WTC11 (cell line): ENCODE measurements around the gene NCKIPSD. TPM values are rescaled to one million over a fixed set of nuclear protein-coding genes. Genes with fewer than 3 reads are reported as not detected.

Experiments used
- ATAC-seq: fragments of 200-7000 bp; cut with Tn5 transposase; 2 replicates; pipeline ENCODE4 v1.10.0; 2021; ENCODE audit warnings: mild to moderate bottlenecking, moderate library complexity
- CTCF ChIA-PET: fragments of 300-600 bp; sonication (Branson Sonifier 250); formaldehyde crosslinking; loops from one replicate; lab custom pipeline; 2021; ENCODE audit warnings: antibody characterized with exemption; lab: Charles Lee
- POLR2A ChIA-PET: fragments of 350-600 bp; sonication (Branson Sonifier 250); formaldehyde crosslinking; loops from one replicate; lab custom pipeline; 2021; ENCODE audit warnings: antibody characterized with exemption; lab: Charles Lee
- DNase-seq: peaks from one replicate; pipeline ENCODE4 v3.0.0; 2021; ENCODE audit warnings: low spot score
- H3K27ac Mint-ChIP-seq: 2 replicates; pipeline ENCODE4 v1.8.0; 2021; ENCODE audit warnings: mixed read lengths
- H3K27me3 Mint-ChIP-seq: 2 replicates; pipeline ENCODE4 v1.8.0; 2021; ENCODE audit warnings: low read depth, mild to moderate bottlenecking, moderate library complexity, mixed read lengths
- H3K36me3 Mint-ChIP-seq: 2 replicates; pipeline ENCODE4 v1.8.0; 2021; ENCODE audit warnings: mixed read lengths
- H3K4me1 Mint-ChIP-seq: 2 replicates; pipeline ENCODE4 v1.8.0; 2022; ENCODE audit warnings: mixed read lengths
- H3K4me3 Mint-ChIP-seq: 2 replicates; pipeline ENCODE4 v1.8.0; 2021; ENCODE audit warnings: mild to moderate bottlenecking, moderate library complexity, mixed read lengths
- H3K9me3 Mint-ChIP-seq: 2 replicates; pipeline ENCODE4 v1.8.0; 2021; ENCODE audit warnings: mixed read lengths
- ATF1 ChIP-seq: sonication (generic); formaldehyde crosslinking; IDR thresholded peaks from 2 replicates; pipeline ENCODE4 v1.8.1; 2023; ENCODE audit warnings: mild to moderate bottlenecking, moderate library complexity, missing genetic modification reagents
- CTCF ChIP-seq: fragments of 200-600 bp; IDR thresholded peaks from 2 replicates; pipeline ENCODE4 v1.8.0; 2022; ENCODE audit warnings: antibody characterized with exemption
- HMGXB4 ChIP-seq: sonication (generic); formaldehyde crosslinking; IDR thresholded peaks from 2 replicates; pipeline ENCODE4 v1.8.1; 2023; ENCODE audit warnings: mild to moderate bottlenecking, moderate library complexity, missing genetic modification reagents
- KAT7 ChIP-seq: sonication (generic); formaldehyde crosslinking; IDR thresholded peaks from 2 replicates; pipeline ENCODE4 v1.8.1; 2023; ENCODE audit warnings: missing genetic modification reagents, mild to moderate bottlenecking, borderline replicate concordance
- MXD4 ChIP-seq: fragments of 250-450 bp; sonication (Bioruptor Pico); IDR thresholded peaks from 2 replicates; pipeline ENCODE4 v1.8.0; 2021; ENCODE audit warnings: mild to moderate bottlenecking, moderate library complexity, borderline replicate concordance
- RELA ChIP-seq: sonication (generic); formaldehyde crosslinking; IDR thresholded peaks from 2 replicates; pipeline ENCODE4 v1.8.1; 2022; ENCODE audit warnings: missing genetic modification reagents, mild to moderate bottlenecking, borderline replicate concordance
- STAT6 ChIP-seq: sonication (generic); formaldehyde crosslinking; conservative IDR thresholded peaks from 2 replicates; pipeline ENCODE4 v1.8.1; 2023; ENCODE audit warnings: mild to moderate bottlenecking, low read depth, missing genetic modification reagents, moderate library complexity
- ZNF219 ChIP-seq: sonication (generic); formaldehyde crosslinking; IDR thresholded peaks from 2 replicates; pipeline ENCODE4 v1.8.0; 2023; ENCODE audit warnings: missing genetic modification reagents, mild to moderate bottlenecking, borderline replicate concordance
- ZNF317 ChIP-seq: sonication (generic); formaldehyde crosslinking; IDR thresholded peaks from 2 replicates; pipeline ENCODE4 v1.8.1; 2023; ENCODE audit warnings: low read depth, mild to moderate bottlenecking, moderate library complexity, missing genetic modification reagents, borderline replicate concordance
- total RNA-seq: library from RNA; stranded (reverse); gene quantifications from 3 replicates; pipeline ENCODE4 v1.2.3, GENCODE V29; 2021
- TF ChIP-seq, protein P1 (sequence below): sonication (generic); formaldehyde crosslinking; IDR thresholded peaks from 2 replicates; pipeline ENCODE4 v1.8.1; 2022; ENCODE audit warnings: missing genetic modification reagents, borderline replicate concordance
- TF ChIP-seq, protein P2 (sequence below): sonication (generic); formaldehyde crosslinking; IDR thresholded peaks from 2 replicates; pipeline ENCODE4 v1.8.1; 2022; ENCODE audit warnings: low read depth, missing genetic modification reagents, borderline replicate concordance

Gene NCKIPSD
- total RNA-seq, 1 experiment from 2014 or later, result 40.1 TPM

GRCh38 chr3:48715174-48715800 lies 29.6 kb upstream of the NCKIPSD start:
- peaks cover 54% of the 10 kb centered on the region for H3K36me3 Mint-ChIP-seq
- no peak for ATAC-seq
- CTCF ChIA-PET, result interaction anchor here (1.4 to 1.7 kb wide), 2 partner anchors 25 to 292 kb away, joined by 4 to 9 read pairs; partner anchors contain the start of gene WDR6

More at GRCh38 chr3:48715174-48715800, 29.6 kb upstream of the NCKIPSD start:
- POLR2A ChIA-PET, result interaction anchor here (0.6 kb wide), 1 partner anchor 31 kb away, joined by 3 read pairs; no protein-coding TSS in a partner anchor
- TF ChIP-seq KAT7 (CRISPR knock-in tag), result no peak
- no peak for TF ChIP-seq ZNF317 (CRISPR knock-in tag)
- TF ChIP-seq MXD4 (CRISPR knock-in tag), result no peak
- TF ChIP-seq, protein P1, sequence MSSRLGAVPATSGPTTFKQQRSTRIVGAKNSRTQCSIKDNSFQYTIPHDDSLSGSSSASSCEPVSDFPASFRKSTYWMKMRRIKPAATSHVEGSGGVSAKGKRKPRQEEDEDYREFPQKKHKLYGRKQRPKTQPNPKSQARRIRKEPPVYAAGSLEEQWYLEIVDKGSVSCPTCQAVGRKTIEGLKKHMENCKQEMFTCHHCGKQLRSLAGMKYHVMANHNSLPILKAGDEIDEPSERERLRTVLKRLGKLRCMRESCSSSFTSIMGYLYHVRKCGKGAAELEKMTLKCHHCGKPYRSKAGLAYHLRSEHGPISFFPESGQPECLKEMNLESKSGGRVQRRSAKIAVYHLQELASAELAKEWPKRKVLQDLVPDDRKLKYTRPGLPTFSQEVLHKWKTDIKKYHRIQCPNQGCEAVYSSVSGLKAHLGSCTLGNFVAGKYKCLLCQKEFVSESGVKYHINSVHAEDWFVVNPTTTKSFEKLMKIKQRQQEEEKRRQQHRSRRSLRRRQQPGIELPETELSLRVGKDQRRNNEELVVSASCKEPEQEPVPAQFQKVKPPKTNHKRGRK (CRISPR knock-in tag), result no peak
- no peak for TF ChIP-seq ATF1
- TF ChIP-seq RELA, result no peak
- no peak for TF ChIP-seq HMGXB4 (CRISPR knock-in tag)
- no peak for TF ChIP-seq STAT6
- no peak for TF ChIP-seq CTCF
- no peak for TF ChIP-seq ZNF219 (CRISPR knock-in tag)
- TF ChIP-seq, protein P2, sequence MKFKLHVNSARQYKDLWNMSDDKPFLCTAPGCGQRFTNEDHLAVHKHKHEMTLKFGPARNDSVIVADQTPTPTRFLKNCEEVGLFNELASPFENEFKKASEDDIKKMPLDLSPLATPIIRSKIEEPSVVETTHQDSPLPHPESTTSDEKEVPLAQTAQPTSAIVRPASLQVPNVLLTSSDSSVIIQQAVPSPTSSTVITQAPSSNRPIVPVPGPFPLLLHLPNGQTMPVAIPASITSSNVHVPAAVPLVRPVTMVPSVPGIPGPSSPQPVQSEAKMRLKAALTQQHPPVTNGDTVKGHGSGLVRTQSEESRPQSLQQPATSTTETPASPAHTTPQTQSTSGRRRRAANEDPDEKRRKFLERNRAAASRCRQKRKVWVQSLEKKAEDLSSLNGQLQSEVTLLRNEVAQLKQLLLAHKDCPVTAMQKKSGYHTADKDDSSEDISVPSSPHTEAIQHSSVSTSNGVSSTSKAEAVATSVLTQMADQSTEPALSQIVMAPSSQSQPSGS (CRISPR knock-in tag), result no peak
- Mint-ChIP-seq H3K27ac (peak overlapping the region; percentile 83), H3K9me3 (no peaks in the 10 kb centered on the region), H3K4me1 (peaks cover 40% of the 10 kb centered on the region), H3K27me3 (peaks cover 14% of the 10 kb centered on the region), H3K4me3 (peak overlapping the region; percentile 98)
- no peak for DNase-seq
